ENCODE results near the gene AHCYL2.
A peak's percentile ranks its signal among the peaks of the same experiment; 100 is the strongest.
"Not testable (repeated sequence)": the region's sequence is repeated elsewhere in the genome, so short reads cannot be mapped to it uniquely, and the experiment has no call there.

Gene AHCYL2

DNA sequence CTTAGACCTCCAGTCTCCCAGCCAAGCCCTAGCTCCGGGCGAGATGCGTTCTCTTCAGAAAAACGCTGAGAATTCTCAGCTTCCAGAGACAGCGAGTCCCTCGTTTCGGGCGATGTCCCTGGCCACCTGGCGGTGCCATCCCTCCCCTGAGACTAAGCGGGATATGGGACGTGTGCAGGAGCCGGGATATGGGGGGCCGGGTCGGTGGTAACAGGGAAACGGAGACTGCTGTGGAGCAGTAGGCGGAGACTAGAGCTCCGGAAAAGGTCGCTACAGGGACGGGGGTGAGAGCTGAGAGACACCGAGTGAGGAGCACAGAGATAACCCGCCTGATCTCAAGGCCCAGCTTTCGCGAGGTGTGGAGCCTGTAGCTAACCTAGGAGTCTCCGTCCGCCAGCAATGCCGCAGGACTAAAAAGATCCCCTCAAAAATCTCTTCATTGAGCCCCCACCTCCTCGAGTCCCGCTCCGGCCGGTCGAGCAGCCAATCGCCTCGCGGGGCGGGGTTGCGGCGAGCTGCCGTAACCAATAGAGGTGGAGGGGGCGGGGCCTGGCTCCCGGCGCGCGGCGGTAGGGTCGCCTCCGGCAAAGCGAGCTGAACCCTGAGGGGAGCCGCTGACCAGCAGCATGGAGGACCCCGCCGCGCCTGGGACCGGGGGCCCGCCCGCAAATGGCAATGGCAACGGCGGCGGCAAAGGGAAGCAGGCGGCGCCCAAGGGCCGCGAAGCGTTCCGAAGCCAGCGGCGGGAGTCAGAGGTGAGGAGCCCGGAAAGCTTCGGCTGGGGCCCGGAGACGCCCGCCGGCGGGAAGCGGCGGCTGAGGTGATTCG, 209.2 kb downstream of the AHCYL2 start, which contains the start of gene STRIP2:
STRIP2 (plus strand) TSS at position 586 of the 828 bp plus-strand sequence; CDS start at position 627, 41 bp downstream.
- peak; percentile 94 for DNase-seq

DNA sequence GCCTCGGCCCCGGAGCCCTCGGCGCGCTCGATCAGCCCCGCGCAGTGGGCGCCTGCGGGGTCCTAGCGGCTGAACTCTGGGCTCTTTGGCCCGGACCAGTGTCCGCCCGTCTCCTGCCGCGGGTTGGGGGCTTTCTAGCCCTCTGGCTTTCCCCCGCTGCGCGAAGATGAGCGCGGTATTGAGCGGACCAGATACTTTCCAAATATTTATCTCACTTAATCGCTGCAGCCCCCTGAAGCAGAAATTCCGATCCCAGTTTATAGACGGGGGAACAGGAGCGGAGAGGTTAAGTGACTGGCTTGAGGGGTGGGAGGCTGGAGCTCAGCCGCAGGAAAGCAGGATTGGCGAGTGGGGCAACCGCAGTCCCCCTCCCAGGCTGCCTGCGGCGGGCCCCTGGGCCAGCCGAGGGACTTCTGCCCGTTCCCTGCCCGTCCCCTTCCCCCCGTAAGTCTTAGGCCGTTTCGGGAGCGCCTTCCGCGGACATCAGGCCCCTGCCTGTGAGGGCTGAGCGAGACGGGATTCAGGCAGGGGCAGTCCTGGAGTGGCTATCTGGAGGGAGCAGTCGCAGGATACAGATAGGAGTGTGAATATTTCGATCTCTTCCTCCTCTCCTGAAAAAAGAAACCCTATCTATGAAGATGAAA, 210.0 kb downstream of the AHCYL2 start:
- DNase-seq: no peak

DNA sequence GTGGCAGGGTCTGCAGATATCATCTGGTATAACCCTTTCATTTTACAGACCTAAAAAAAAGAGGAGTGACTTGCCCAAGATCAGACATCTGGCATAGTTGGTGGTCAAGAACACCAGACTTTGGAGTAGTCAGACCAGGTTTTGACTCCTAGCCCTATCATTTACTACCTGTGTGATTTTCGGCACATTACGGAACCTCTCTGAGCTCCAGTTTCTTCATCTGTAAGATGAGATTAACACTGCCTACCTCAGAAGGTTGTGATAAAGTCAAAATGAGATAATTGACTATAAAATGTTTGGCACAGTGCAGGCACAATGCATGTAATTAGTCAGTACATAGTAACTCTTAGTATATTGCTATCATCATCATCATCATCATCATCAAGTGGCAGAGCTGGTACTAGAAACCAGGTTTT, 210.6 kb downstream of the AHCYL2 start:
- no peak for DNase-seq

DNA sequence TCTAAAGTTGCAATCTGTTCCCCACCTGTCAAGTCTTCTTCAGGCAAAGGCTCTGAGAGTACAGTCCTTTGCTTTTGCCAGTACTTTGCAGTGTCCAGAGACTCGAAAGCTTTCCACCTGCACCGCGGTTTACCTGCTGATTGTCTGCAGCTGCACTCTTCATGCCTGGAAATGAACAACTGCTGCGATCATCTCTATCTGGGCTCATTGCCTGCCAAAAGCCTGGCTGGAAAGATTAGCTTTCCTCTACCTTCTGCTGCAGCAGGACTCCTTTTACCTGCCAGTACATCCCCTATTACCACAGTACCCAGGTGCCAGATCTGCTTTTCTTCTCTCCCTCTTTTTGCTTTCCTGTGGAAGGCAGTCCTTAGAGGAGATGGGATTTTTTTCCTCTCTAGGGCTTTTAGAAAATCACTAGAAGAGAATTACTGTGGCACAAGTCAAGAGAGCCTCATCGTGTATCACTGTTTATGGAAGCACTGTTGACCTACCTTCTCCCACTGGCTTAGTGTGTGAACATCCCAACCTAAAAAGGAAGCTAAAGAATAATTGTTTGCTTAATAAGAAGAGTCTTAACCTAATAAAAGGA, 211.6 kb downstream of the AHCYL2 start:
- peak; percentile 16 for DNase-seq

DNA sequence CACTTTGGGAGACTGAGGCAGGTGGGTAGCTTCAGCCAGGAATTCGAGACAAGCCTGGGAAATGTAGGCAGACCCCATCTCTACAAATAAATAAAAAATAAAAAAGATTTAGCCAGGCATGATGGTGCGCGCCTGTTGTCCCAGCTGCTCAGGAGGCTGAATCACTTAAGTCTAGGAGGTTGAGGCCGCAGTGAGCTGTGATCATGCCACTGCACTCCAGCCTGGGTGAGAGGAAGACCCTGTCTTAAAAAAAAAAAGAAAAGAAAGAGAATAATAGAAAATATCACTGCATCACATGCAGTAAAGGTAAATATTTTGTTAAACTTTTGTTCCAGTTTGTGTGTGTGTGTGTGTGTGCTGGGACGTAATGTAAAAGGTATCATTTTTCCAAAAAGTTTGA, 212.4 kb downstream of the AHCYL2 start:
- DNase-seq: no peak

DNA sequence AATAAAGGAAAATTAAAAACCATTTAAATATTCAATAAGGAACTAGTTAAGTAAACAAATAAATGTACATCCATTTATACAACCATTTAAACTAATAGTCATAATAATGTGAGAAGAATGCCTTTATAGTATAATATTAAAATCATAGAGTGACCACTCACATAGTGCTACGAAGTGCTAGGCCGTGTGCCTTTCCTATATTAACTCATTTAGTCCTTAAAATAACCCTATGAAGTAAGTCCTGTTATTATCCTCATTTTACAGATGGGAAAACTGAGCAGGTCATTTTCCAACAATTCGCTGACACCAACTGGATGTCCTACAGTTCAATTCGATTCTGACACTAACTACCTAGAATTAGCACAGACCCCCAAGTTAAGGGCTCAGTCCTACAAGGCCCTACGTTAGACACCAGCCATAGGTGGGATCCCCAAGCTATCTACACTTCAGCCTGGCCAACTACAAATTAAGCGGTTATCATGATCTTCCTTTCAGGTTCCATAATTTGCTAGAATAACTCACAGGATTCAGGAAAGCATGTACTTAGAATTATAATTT, 213.5 kb downstream of the AHCYL2 start:
- no peak for DNase-seq

DNA sequence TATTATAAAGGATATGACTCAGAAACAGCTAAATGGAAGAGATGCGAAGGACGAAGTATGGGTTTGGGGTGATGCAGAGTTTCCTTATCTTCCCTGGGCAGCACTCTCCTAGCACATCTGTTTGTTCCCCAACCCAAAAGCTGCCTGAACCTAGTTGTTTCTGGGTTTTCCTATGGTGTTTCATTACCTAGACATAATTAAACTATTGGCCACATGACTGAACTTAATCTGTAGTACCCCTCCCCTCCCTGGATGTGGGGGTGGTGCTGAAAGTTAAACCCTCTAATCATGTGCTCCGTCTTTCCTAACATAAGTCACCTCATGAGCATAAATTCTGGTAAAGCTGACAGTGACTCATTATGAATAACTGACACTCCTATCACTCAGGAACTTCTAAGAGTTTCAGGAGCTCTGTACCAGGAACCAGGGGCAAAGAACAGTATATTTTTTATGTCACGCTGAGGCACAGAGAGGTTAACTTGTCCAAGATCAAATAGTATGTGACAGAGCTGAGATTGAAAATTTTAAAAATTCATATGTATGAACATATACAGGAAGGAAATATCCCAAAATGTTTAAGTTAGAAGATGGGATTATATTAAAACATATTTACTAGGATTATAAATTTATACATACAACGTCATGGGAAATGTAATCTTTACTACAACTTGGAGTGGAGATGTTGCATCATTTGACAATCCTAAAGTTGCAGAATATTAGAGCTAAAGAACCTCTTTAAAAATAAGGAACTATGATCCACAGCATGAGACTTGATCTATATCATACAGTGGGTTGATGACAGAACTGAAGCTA, 214.2 kb downstream of the AHCYL2 start:
- DNase-seq: no peak

DNA sequence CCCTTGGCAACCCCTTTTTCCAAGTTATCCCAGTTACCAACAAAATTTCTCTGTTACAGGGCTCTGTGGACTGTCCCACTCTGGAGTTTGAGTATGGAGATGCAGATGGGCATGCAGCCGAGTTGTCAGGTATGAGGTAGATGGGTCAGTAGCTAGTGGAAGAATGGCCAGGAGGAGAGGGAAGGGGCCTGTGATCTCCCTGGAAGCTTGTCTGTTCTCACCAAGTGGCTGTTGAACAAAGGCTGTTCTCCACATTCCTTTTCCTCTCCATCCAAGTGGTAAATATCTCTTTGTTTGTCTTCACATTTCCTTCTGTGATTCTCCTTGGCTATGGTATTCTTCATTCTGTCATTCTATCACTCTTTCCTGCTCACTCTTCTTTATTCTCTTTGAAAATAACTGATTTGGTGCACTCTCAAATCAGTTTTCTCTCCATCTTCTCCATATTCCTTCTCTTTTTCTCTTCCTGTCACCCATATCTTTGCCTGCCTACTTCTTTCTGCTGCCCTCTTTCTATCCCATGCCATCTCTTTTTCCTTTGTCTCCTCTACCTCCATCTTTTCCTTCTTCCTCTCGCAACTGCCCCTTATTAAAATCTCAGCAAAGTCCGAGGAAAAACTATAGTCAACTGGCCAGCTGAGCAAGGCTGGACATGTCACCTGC, 215.3 kb downstream of the AHCYL2 start:
- DNase-seq: no peak

DNA sequence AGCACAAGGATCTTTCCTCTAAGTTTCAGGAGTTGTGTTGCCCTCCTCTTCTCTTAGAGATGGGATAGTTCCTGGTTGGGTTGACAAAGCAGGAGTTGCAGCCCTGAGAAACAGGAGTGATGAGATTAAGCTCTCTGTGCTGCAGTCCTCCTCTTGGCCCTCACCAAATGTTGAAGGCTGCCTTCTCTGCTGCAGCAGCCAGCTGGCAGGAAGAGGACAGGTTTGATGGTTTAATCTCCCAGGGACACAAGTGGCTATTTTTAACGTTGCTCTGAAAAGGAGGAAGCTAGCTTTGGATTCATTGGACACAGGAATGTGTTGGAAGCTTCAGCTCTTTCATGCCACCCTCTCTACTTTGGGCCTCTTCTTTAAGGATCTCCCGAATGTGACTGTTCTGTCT, 218.8 kb downstream of the AHCYL2 start:
- DNase-seq: no peak

DNA sequence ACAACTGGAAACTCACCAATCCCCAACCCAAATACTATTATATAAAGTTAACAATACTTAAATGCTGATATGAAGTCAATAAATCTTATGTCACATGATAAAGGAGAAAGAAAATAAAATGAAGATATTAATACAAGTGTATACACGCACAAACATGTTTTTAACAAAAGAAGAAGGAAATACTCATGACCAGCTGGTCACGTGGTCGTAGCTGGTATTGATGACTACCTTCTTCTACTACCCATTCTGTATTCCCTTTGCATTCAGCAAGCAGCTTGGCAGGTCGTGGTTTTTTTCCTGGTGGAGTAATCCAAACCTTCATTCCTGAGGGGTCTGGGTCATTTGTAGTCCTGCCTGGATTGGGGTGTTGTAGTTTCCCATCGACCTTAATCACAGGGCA, 219.9 kb downstream of the AHCYL2 start:
- DNase-seq: not testable (repeated sequence)

DNA sequence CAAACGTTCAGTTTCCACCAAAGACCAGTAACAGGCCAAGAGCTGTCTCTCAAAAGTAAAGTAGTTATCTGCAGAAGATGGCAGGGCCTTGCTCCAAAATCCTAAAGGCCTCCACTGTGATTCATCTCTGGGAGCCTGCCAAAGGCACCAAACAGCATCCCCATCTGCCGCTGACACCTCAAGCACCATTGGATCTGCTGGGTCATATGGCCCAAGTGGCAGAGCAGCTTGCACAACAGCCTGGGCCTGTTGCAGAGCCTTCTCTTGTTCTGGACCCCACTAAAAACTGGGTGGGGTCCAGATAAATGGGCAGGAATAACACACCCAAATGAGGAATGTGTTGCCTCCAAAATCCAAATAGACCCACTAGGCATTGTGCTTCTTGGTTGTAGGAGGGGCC, 222.1 kb downstream of the AHCYL2 start:
- DNase-seq: not testable (repeated sequence)

DNA sequence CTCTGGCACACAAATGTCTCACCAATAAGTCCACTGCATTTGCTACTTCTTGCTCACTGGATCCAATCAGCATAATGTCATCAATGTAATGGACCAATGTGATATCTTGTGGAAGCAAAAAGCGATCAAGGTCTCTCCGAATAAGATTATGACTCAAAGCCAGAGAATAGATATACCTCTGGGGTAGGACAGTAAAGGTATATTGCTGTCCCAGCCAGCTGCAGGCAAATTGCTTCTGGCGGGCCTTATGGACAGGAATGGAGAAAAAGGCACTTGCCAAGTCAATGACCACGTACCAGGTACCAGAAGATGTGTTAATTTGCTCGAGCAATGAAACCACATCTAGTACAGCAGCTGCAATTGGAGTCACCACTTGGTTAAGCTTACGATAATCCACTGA, 222.6 kb downstream of the AHCYL2 start:
- DNase-seq: not testable (repeated sequence)

DNA sequence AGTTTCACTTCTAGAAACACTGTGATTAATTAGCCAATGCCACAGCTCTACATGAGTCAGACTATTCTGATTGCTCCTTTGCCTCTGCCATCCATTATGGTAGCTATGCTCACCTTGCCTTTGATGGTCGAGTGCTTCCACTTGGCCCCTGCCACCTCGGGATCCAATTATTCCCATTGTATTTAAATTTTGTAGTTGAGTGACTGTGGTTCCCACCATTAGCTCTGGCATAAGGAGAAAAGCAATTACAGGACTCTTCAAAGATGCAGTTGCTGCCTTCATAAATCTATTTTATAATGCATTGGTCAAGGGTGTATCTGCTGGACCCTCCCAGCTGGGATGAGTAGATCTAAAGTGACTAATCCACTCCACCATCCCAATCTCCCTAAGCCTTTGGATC, 223.8 kb downstream of the AHCYL2 start:
- not testable (repeated sequence) for DNase-seq

DNA sequence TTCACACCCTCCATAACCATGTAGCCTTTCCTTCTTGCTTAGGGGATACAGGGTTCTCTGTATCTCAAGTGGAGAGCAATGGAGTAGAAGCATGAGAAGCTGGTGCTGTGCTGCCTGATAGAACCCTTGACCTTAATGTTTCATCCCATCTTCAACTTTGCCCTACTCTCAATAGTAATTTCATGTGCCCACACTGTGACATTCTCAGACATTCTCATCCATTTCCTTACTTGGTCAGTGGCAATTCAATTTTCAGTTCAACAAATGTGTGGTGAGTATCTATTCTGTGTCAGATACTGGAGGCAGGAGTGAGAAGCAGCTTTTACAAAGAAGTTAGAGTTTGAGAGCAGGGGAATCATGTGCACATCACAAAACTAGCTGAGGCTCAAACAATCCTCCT, 225.5 kb downstream of the AHCYL2 start:
- no peak for DNase-seq

DNA sequence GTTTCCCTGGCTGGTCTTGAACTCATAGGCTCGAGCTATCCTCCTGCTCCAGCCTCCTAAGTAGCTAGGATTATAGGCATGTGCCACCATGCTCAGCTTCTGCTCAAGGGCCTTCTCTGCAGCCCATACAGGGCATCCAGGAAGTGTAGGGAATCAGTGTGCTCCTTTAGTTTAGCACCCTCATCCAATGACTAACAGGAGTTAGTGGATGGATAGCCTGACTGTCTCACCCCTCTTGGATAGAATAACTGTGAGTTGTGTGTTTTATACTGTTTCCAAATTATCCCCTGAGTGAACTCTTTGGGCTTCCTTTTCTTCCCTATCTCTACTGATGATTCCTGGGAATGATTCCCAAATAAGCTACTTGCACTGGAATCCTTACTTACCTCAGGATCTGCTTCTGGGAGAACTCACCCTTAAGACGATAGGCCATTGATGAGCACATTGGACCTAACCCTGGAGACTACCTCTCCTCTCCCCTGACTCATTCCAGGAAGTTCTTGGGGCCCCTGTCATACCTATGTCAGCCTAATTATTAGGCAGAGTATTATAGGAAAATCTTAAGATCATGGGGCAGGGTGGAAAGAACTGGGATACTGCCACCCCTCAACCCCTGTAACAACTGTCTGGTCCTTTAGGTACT, 227.9 kb downstream of the AHCYL2 start:
- no peak for DNase-seq

DNA sequence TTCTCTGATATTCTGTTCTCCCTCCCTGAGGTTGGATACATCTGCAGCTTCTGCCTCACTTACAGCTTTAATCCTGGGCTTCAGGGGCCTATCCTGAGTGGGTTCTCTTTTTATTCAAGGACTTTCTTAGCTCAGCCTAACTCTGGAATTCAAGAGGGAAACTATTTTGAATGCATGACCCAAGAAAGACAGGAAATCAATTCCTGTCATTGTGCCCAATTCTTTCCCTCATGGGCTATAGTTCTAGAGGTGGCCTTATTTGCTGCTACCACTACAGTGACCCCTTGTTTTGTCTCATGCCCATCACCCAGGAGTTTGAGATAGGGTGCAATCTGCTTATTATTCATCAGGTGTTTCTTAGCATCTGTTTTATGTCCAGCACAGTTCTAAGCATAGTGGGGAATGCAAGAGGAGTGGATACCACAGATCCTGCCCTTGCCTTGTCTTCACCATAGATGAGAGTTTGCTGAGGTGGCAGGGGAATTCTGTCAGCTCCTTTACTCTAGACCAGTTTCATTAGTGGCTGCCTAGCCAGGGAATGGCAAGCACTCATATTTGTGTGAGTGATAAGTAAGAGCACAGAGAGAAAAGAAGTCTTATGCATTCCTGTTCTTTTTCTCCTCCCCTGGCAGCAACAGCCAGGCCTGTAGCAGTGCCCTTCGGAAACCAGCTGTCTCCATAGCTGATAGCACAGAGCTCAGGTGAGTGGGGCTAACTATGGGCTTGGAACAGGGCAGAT, 228.8 kb downstream of the AHCYL2 start:
- DNase-seq: no peak

DNA sequence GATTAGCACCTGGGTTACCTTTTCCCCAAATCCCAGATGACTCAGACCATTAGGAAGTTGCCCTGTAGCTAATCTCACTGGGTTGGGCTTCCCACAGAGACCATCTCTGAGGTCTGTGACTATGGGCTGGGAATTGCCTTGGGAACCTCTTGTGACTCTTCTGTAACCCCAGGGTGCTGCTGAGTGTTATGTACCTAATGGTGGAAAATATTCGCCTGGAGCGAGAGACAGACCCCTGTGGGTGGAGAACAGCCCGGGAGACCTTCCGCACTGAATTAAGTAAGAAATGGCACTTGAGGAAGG, 229.4 kb downstream of the AHCYL2 start:
- DNase-seq: no peak

DNA sequence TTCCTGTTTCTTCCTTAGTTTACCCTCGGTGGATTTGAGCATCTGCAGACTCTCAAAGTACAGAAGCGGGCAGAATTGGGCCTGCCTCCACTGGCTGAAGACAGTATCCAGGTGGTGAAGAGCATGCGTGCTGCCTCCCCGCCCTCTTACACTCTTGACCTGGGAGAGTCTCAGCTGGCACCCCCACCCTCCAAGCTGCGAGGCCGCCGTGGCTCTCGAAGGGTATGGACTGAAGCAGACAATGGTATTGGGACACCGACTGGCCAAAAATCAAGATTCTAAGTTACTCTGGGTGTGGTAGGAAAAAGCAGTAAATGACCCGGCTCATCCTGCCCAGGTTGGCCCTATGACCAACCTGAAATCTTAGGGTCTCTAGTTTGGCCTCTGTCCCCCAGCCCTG, 231.6 kb downstream of the AHCYL2 start:
- DNase-seq: no peak

DNA sequence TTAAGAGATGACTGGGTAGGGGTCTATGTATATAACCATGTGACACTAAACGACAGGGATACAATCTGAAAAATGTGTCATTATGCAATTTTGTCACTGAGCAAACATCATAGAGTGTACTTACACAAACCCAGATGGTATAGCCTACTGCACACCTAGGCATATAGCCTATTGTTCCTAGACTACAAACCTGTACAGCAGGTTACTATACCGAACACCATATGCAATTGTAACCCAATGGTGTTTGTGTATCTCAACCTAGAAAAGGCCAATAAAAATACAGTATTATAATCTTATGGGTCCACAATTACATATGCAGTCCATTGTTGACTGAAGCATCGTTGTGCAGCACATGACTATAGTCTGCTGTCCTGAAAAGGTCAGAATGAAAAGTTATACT, 232.3 kb downstream of the AHCYL2 start:
- no peak for DNase-seq

DNA sequence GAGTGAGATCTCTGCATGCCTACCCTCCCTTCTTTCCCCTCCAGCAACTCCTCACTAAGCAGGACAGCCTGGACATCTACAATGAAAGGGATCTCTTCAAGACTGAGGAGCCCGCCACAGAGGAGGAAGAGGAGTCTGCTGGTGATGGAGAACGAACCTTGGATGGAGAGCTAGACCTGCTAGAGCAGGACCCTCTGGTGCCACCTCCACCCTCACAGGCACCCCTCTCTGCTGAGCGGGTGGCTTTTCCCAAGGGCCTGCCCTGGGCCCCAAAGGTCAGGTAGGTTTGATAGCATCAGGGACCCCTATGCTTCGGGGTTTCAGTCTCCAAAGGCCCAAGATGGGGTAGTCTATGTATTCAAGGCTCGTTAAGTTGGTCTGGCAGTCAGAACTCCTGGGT, 233.3 kb downstream of the AHCYL2 start:
- no peak for DNase-seq

DNA sequence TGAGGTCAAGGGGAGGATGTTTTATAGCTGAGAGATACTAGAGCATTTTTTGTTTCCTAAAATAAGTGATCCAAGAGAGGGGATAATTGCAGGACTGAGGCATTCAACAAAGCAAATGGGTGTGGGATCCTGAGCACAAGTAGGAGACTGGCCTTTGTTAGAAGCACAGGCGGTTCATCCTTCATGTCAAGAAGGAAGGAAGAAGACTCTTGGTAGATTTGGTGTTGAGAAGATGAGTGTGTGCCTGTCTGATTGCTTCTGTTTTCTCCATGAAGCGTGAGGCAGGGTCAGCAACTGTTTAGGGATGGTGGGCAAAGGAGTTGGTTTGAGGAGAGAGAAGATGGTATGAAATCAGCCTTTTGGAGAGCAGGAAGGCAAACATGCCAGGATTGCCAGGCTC, 237.0 kb downstream of the AHCYL2 start:
- no peak for DNase-seq

Measured in RPMI8226 (cell line).